ENCODE measurements around the gene COL2A1.

DNA sequence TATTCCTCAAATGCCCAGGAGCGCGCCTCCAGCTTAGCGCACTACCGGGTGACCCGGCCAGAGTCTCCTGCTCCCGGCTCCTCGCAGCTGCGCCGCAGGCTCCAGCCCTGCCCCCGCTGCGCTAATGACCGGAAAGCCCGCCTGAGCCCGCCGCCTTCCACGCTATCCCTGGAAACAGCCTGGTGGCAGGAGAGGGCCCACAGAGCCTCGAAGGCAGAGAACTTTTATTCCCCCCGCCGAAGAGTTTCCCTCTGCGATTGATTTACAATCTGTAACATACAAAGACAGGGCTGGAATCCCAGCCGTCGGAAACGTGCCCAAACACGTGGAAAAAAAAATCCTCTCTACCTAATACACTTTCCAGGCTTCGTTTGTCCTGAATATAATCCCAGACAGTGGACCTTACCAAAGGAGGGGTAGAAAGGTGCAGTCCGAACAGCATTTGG lies 1.5 kb downstream of the COL2A1 start:
- peak; percentile 31 for TF ChIP-seq EZH2 (IDR thresholded peaks at IDR 0.05; ENCODE audit: insufficient read depth, poor library complexity, severe bottlenecking)
- peak; percentile 24; the same call in 1 of the 2 replicates for TF ChIP-seq EZH2phosphoT487 (IDR thresholded peaks at IDR 0.05; ENCODE audit: insufficient read depth, low read depth)
